Astrocyte (in vitro differentiated cells and primary cell): ENCODE measurements around the gene HNRNPM. TPM values are rescaled to one million over a fixed set of nuclear protein-coding genes. Genes with fewer than 3 reads are reported as not detected.

Experiments used
- DNase-seq: peaks from one replicate; pipeline ENCODE4 v3.0.0-alpha.2; 2010; ENCODE audit warnings: low read depth
- FAIRE-seq: peaks from 2 replicates; lab custom pipeline; 2011; peaks lifted over from hg19 to GRCh38; lab: Jason Lieb, UNC
- H2AFZ ChIP-seq: 2 replicates; pipeline ENCODE4 v1.6.0; 2012; ENCODE audit warnings: low read depth, low read length, inconsistent platforms
- H3K27ac ChIP-seq: 2 replicates; pipeline ENCODE4 v1.5.1; 2011; ENCODE audit warnings: low read depth, low read length, inconsistent platforms
- H3K27me3 ChIP-seq: 2 replicates; pipeline ENCODE4 v1.6.0; 2011; ENCODE audit warnings: low read length, inconsistent platforms; ENCODE audit not compliant: insufficient read depth
- H3K36me3 ChIP-seq: 2 replicates; pipeline ENCODE4 v1.5.1; 2011; ENCODE audit warnings: low read length, inconsistent platforms; ENCODE audit not compliant: insufficient read depth
- H3K4me1 ChIP-seq: 2 replicates; pipeline ENCODE4 v1.5.1; 2011; ENCODE audit warnings: low read length, inconsistent platforms; ENCODE audit not compliant: insufficient read depth
- H3K4me2 ChIP-seq: 2 replicates; pipeline ENCODE4 v1.6.0; 2012; ENCODE audit warnings: low read length, inconsistent platforms
- H3K4me3 ChIP-seq: 2 replicates; pipeline ENCODE4 v1.5.1; 2011; ENCODE audit warnings: low read depth, mild to moderate bottlenecking, low read length, inconsistent platforms; ENCODE audit not compliant: insufficient read depth
- H3K79me2 ChIP-seq: 2 replicates; pipeline ENCODE4 v1.6.0; 2012; ENCODE audit warnings: mild to moderate bottlenecking, low read length, inconsistent platforms; ENCODE audit not compliant: insufficient read depth
- H3K9ac ChIP-seq: 2 replicates; pipeline ENCODE4 v1.6.0; 2012; ENCODE audit warnings: mild to moderate bottlenecking, low read length, inconsistent platforms
- H3K9me3 ChIP-seq: 2 replicates; pipeline ENCODE4 v1.5.1; 2012; ENCODE audit warnings: low read depth, mild to moderate bottlenecking, low read length, inconsistent platforms; ENCODE audit not compliant: insufficient read depth
- H4K20me1 ChIP-seq: 2 replicates; pipeline ENCODE4 v1.6.0; 2012; ENCODE audit warnings: low read length, inconsistent platforms; ENCODE audit not compliant: insufficient read depth
- H3K27ac Mint-ChIP-seq: one replicate; pipeline ENCODE4 v1.8.0; 2021; ENCODE audit warnings: mild to moderate bottlenecking, mixed read lengths; ENCODE audit not compliant: unreplicated experiment
- H3K27me3 Mint-ChIP-seq: one replicate; pipeline ENCODE4 v1.8.0; 2021; ENCODE audit warnings: low read depth, mixed read lengths; ENCODE audit not compliant: unreplicated experiment
- H3K36me3 Mint-ChIP-seq: one replicate; pipeline ENCODE4 v1.8.0; 2021; ENCODE audit warnings: low read depth, mixed read lengths; ENCODE audit not compliant: unreplicated experiment
- H3K4me1 Mint-ChIP-seq: one replicate; pipeline ENCODE4 v1.8.0; 2021; ENCODE audit warnings: low read depth, mixed read lengths; ENCODE audit not compliant: unreplicated experiment
- H3K4me3 Mint-ChIP-seq: one replicate; pipeline ENCODE4 v1.8.0; 2021; ENCODE audit warnings: mild to moderate bottlenecking, moderate library complexity, mixed read lengths; ENCODE audit not compliant: unreplicated experiment
- H3K9me3 Mint-ChIP-seq: one replicate; pipeline ENCODE4 v1.8.0; 2021; ENCODE audit warnings: mild to moderate bottlenecking, mixed read lengths; ENCODE audit not compliant: unreplicated experiment
- CTCF ChIP-seq: IDR thresholded peaks from 2 replicates; pipeline ENCODE4 v1.5.1; 2011; ENCODE audit warnings: low read depth, mild to moderate bottlenecking, inconsistent platforms, low read length, moderate library complexity; ENCODE audit not compliant: insufficient read depth
- EZH2 ChIP-seq: IDR thresholded peaks from 2 replicates; pipeline ENCODE4 v1.6.1; 2012; ENCODE audit warnings: mild to moderate bottlenecking, low read length, inconsistent platforms; ENCODE audit not compliant: insufficient read depth
- total RNA-seq: library from RNA; stranded (reverse); gene quantifications from 2 replicates; pipeline ENCODE4 v1.2.1, GENCODE V29; 2021

Gene HNRNPM
- total RNA-seq, 1 donor from 2014 or later = 172 TPM

DNA sequence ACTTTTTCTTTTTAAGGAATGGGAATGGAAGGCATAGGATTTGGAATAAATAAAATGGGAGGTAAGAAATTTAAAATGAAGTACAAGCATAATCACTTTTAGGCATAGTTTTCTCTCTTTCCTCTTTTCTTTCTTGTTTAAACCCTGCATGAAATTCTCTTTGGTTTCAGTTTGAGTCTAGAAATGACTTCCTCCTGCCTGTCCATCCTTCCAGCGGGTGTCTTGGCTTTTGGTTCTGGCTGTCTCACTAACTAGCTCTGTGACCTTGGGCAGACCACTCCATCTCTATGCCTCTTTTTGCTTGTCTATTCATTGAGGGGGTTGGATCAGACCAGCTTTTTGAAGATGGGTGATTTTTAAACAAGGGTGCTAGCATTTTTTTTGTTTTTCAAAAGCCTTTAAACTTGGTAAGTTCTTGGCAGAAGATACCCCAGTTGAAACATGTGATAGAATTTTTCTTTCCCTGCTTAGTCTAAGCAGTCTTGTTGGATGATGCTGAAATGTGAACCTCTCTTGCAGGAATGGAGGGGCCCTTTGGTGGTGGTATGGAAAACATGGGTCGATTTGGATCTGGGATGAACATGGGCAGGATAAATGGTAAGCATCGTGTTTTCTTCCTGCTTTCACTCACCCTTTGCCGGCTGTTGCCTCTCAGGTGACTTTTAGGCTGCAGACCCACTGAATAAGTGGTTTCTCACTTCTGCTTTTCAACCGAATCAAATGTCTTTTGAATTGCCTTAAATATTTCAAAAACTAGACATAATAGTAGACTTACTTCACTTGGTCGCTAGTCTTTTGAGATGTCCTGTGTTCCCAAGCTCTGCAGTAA lies 29.1 kb downstream of the HNRNPM start:
- Mint-ChIP-seq H3K27me3 (no peaks in the 10 kb centered on the region), H3K36me3 (peaks cover 22% of the 10 kb centered on the region), H3K9me3 (no peaks in the 10 kb centered on the region), H3K27ac (peak overlapping the region; percentile 59), H3K4me3 (no peak overlapping the region), H3K4me1 (peaks cover 19% of the 10 kb centered on the region)
- Histone ChIP-seq H4K20me1 (peaks cover 91% of the 10 kb centered on the region), H3K36me3 (peaks cover 56% of the 10 kb centered on the region), H3K27ac (no peak overlapping the region), H2AFZ (no peak overlapping the region), H3K4me2 (no peak overlapping the region), H3K9me3 (no peaks in the 10 kb centered on the region), H3K4me3 (no peak overlapping the region), H3K27me3 (no peaks in the 10 kb centered on the region), H3K9ac (no peak overlapping the region), H3K79me2 (peaks cover 84% of the 10 kb centered on the region), H3K4me1 (no peaks in the 10 kb centered on the region)
- DNase-seq (no peak), FAIRE-seq (no peak)
- TF ChIP-seq EZH2 (no peak), CTCF (no peak)

DNA sequence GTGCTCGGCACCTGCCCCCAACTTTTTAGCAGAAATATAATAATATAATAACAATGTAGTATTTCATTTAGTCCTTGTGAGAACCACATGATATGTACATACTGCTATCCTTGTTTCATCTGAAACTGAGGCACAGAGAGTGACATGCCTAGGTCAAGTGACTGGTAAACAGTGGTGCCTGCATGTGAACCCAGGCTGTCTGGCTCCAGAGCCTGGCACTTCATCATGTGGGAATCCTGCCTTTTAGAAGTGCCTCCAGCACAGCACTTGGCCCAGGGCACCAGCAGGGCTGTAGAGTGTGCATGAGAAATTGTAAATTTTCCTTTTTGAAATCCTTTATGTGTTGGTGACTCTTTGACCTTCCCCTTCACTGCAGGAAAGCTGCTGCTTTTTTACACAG lies 30.2 kb downstream of the HNRNPM start:
- DNase-seq (no peak), FAIRE-seq (no peak)
- Histone ChIP-seq H3K4me2 (no peak overlapping the region), H3K4me3 (no peak overlapping the region), H3K9me3 (no peaks in the 10 kb centered on the region), H3K79me2 (peaks cover 81% of the 10 kb centered on the region), H3K4me1 (no peaks in the 10 kb centered on the region), H3K27me3 (no peaks in the 10 kb centered on the region), H2AFZ (no peak overlapping the region), H4K20me1 (peaks cover 87% of the 10 kb centered on the region), H3K9ac (no peak overlapping the region), H3K36me3 (peaks cover 48% of the 10 kb centered on the region), H3K27ac (no peak overlapping the region)
- peak overlapping the region; percentile 53 for H3K27ac Mint-ChIP-seq
- no peaks in the 10 kb centered on the region for H3K27me3 Mint-ChIP-seq
- H3K9me3 Mint-ChIP-seq = no peaks in the 10 kb centered on the region
- H3K36me3 Mint-ChIP-seq = peaks cover 13% of the 10 kb centered on the region
- H3K4me1 Mint-ChIP-seq = peaks cover 13% of the 10 kb centered on the region
- TF ChIP-seq EZH2 (no peak), CTCF (no peak)
- no peak overlapping the region for H3K4me3 Mint-ChIP-seq

DNA sequence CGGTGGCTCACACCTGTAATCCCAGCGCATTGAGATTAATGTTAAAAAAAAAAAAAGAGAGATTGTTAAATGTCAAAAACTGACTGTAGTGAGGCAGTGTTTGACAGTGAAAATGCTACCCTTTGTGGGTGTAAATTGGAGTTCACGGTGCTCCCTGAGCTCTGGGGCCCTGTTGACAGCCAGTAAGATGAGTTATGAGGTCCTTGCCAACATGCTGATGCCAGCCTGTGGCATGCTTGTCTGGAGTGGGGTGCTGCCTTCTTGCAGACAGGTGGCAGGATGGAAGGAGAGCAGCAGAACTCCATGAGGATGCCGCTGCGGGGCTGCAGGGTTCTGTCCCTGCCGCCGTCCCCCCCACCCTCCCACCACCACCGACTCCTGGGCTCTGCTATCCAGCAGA lies 31.7 kb downstream of the HNRNPM start:
- H2AFZ ChIP-seq = no peak overlapping the region

More for the DNA sequence above, 31.7 kb downstream of the HNRNPM start:
- Histone ChIP-seq H4K20me1 (peaks cover 87% of the 10 kb centered on the region), H3K27me3 (no peaks in the 10 kb centered on the region), H3K4me3 (no peak overlapping the region), H3K4me1 (no peaks in the 10 kb centered on the region), H3K9ac (no peak overlapping the region), H3K36me3 (peaks cover 35% of the 10 kb centered on the region), H3K4me2 (no peak overlapping the region), H3K79me2 (peaks cover 82% of the 10 kb centered on the region), H3K27ac (no peak overlapping the region), H3K9me3 (no peaks in the 10 kb centered on the region)
- TF ChIP-seq CTCF (no peak), EZH2 (no peak)
- peaks cover 16% of the 10 kb centered on the region for H3K36me3 Mint-ChIP-seq
- DNase-seq (no peak), FAIRE-seq (no peak)
- H3K4me1 Mint-ChIP-seq = peaks cover 17% of the 10 kb centered on the region
- peak overlapping the region; percentile 54 for H3K27ac Mint-ChIP-seq
- no peak overlapping the region for H3K4me3 Mint-ChIP-seq
- H3K9me3 Mint-ChIP-seq = no peaks in the 10 kb centered on the region
- no peaks in the 10 kb centered on the region for H3K27me3 Mint-ChIP-seq
